DOHH2 (cell line): Measurements from ENCODE around the gene SPOCK1.

ENCODE experiments used
- H3F3A ChIP-seq: fragments of 200-600 bp; sonication (generic), shearing (Covaris generic); 2 replicates; pipeline ENCODE4 v1.6.0; 2016; ENCODE audit warnings: antibody characterized with exemption, mild to moderate bottlenecking; ENCODE audit not compliant: control insufficient read depth, insufficient read depth
- H3K27ac ChIP-seq: fragments of 200-600 bp; sonication (generic); 2 replicates; pipeline ENCODE4 v1.5.1; 2014; ENCODE audit warnings: low read depth, mild to moderate bottlenecking, low read length, moderate library complexity
- H3K27me3 ChIP-seq: fragments of 200-600 bp; sonication (generic); 2 replicates; pipeline ENCODE4 v1.6.1; 2014; ENCODE audit warnings: mild to moderate bottlenecking, low read length, mixed read lengths; ENCODE audit not compliant: control insufficient read depth
- H3K36me3 ChIP-seq: fragments of 200-600 bp; sonication (generic); 2 replicates; pipeline ENCODE4 v1.6.1; 2014; ENCODE audit warnings: mild to moderate bottlenecking, low read length, moderate library complexity, mixed read lengths; ENCODE audit not compliant: control insufficient read depth
- H3K4me1 ChIP-seq: fragments of 200-600 bp; sonication (generic); 2 replicates; pipeline ENCODE4 v1.6.1; 2014; ENCODE audit warnings: mild to moderate bottlenecking, low read length, mixed read lengths; ENCODE audit not compliant: control insufficient read depth
- H3K4me2 ChIP-seq: fragments of 200-600 bp; sonication (generic); 2 replicates; pipeline ENCODE4 v1.6.0; 2014; ENCODE audit warnings: mild to moderate bottlenecking, low read length, moderate library complexity
- H3K4me3 ChIP-seq: fragments of 200-600 bp; sonication (generic); 2 replicates; pipeline ENCODE4 v1.5.1; 2014; ENCODE audit warnings: mild to moderate bottlenecking, low read length, mixed read lengths
- H3K79me2 ChIP-seq: fragments of 200-600 bp; sonication (generic); 2 replicates; pipeline ENCODE4 v1.6.1; 2014; ENCODE audit warnings: mild to moderate bottlenecking, low read length, mixed read lengths; ENCODE audit not compliant: control insufficient read depth
- H3K9me2 ChIP-seq: fragments of 200-600 bp; sonication (generic); replicated peaks from 2 replicates; pipeline ENCODE4 v1.6.1; 2014; ENCODE audit warnings: mild to moderate bottlenecking, low read length, mixed read lengths; ENCODE audit not compliant: control insufficient read depth
- H3K9me3 ChIP-seq: fragments of 200-600 bp; sonication (generic); 2 replicates; pipeline ENCODE4 v1.6.1; 2014; ENCODE audit warnings: antibody characterized with exemption, low read length, mixed read lengths; ENCODE audit not compliant: control insufficient read depth, insufficient read depth
- H4K20me1 ChIP-seq: fragments of 200-600 bp; sonication (generic); 2 replicates; pipeline ENCODE4 v1.6.0; 2014; ENCODE audit warnings: low read depth, mild to moderate bottlenecking, antibody characterized with exemption, low read length, moderate library complexity; ENCODE audit not compliant: control insufficient read depth, insufficient read depth
- CTCF ChIP-seq: fragments of 200-600 bp; sonication (generic); IDR thresholded peaks from one replicate; pipeline ENCODE4 v1.5.1; 2014; ENCODE audit warnings: antibody characterized with exemption, mild to moderate bottlenecking, low read depth, low read length; ENCODE audit not compliant: poor library complexity, severe bottlenecking
- EZH2phosphoT487 ChIP-seq: fragments of 200-600 bp; sonication (generic); IDR thresholded peaks from 2 replicates; pipeline ENCODE4 v1.6.1; 2017; ENCODE audit warnings: borderline replicate concordance, mild to moderate bottlenecking, antibody characterized with exemption, low read length, moderate library complexity, mixed read lengths

Gene SPOCK1

DNA sequence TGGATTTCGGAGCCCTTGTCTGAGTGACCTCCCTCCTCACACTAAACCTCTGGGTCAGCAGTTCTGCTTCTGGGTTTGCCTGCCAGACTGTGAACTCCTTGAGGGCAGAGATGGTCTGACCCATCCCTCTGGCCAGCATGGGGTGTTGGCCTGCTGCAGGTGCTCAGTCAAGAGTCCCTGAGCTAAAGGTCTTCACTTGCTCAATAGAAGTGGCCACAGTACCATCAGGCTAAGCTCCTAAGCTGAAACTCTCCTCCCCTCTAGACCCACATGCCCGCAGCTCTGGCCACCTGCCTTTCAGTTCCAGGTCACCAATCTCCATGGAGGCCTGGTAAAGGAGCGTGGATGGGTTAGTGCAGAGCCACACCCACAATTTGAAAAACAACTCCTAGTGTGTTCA is 316.6 kb downstream of the SPOCK1 start:
- H3K79me2 ChIP-seq, result no peaks in the 10 kb centered on the region
- no peaks in the 10 kb centered on the region for H4K20me1 ChIP-seq
- H3K9me2 ChIP-seq, result no peaks in the 10 kb centered on the region
- no peaks in the 10 kb centered on the region for H3K36me3 ChIP-seq
- no peaks in the 10 kb centered on the region for H3K4me1 ChIP-seq
- no peak for TF ChIP-seq EZH2phosphoT487
- TF ChIP-seq CTCF, result no peak
- no peaks in the 10 kb centered on the region for H3F3A ChIP-seq
- no peak overlapping the region for H3K4me3 ChIP-seq
- no peak overlapping the region for H3K27ac ChIP-seq
- no peaks in the 10 kb centered on the region for H3K27me3 ChIP-seq
- no peaks in the 10 kb centered on the region for H3K9me3 ChIP-seq
- H3K4me2 ChIP-seq, result no peak overlapping the region

DNA sequence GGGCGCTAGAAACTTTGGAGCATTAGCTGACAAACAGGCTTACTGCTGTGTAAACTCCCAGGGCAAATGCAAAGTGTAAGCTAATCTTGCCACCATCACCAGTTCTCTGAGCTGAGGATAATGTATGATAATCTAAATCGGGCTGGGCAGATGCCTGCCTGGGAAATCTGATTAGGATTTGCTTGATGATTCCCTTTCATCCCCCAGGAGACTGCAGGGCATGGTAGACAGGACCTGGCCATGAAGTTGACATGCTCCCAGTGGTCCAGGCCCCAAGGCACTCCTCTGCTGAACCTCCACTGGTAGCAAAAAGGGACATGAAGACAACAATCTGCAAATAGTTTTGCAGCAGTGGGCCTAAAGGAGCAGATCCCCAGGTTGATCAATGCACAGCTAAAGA is 317.5 kb downstream of the SPOCK1 start:
- no peaks in the 10 kb centered on the region for H3K36me3 ChIP-seq
- H3K4me1 ChIP-seq, result no peaks in the 10 kb centered on the region
- no peaks in the 10 kb centered on the region for H3K79me2 ChIP-seq
- no peak overlapping the region for H3K4me3 ChIP-seq
- no peaks in the 10 kb centered on the region for H3K27me3 ChIP-seq
- H3K9me2 ChIP-seq, result no peaks in the 10 kb centered on the region
- TF ChIP-seq CTCF (no peak), EZH2phosphoT487 (no peak)
- no peak overlapping the region for H3K4me2 ChIP-seq
- H3K27ac ChIP-seq, result no peak overlapping the region
- H4K20me1 ChIP-seq, result no peaks in the 10 kb centered on the region
- H3K9me3 ChIP-seq, result no peaks in the 10 kb centered on the region
- H3F3A ChIP-seq, result no peaks in the 10 kb centered on the region

GRCh38 chr5:137179203-137179602 is 319.9 kb downstream of the SPOCK1 start:
- Histone ChIP-seq H3K9me2 (no peaks in the 10 kb centered on the region), H3K9me3 (no peaks in the 10 kb centered on the region), H3K4me1 (no peaks in the 10 kb centered on the region), H3K27me3 (no peaks in the 10 kb centered on the region), H3K36me3 (no peaks in the 10 kb centered on the region), H3K4me3 (no peak overlapping the region), H3K79me2 (no peaks in the 10 kb centered on the region), H4K20me1 (no peaks in the 10 kb centered on the region), H3F3A (no peaks in the 10 kb centered on the region), H3K27ac (no peak overlapping the region), H3K4me2 (no peak overlapping the region)
- TF ChIP-seq CTCF (no peak), EZH2phosphoT487 (no peak)

- Histone ChIP-seq H3K9me3 (no peaks in the 10 kb centered on the region), H3K27me3 (no peaks in the 10 kb centered on the region), H3K4me3 (no peak overlapping the region), H3K27ac (no peak overlapping the region), H3K4me1 (no peaks in the 10 kb centered on the region), H4K20me1 (no peaks in the 10 kb centered on the region), H3K4me2 (no peak overlapping the region), H3K36me3 (no peaks in the 10 kb centered on the region), H3F3A (no peaks in the 10 kb centered on the region), H3K9me2 (no peaks in the 10 kb centered on the region; the same call in 1 of the 2 replicates), H3K79me2 (no peaks in the 10 kb centered on the region)
- no peak for TF ChIP-seq EZH2phosphoT487
These were observed 322.5 kb downstream of the SPOCK1 start for GRCh38 chr5:137176609-137177008.
